MG63 (cell line): ENCODE data around the gene ZFHX3. TPM values are rescaled to one million over a fixed set of nuclear protein-coding genes. Genes with fewer than 3 reads are reported as not detected.

Experiments used
- DNase-seq: peaks from one replicate; pipeline ENCODE4 v3.0.0-alpha.2; 2020
- H3K27me3 ChIP-seq: fragments of 250-450 bp; sonication (Bioruptor Pico); 2 replicates; pipeline ENCODE4 v1.5.1; 2020; ENCODE audit warnings: mild to moderate bottlenecking, moderate library complexity
- H3K36me3 ChIP-seq: fragments of 250-450 bp; sonication (Bioruptor Pico); 2 replicates; pipeline ENCODE4 v1.5.1; 2020; ENCODE audit warnings: mild to moderate bottlenecking, moderate library complexity
- H3K4me3 ChIP-seq: fragments of 250-450 bp; sonication (Bioruptor Pico); 2 replicates; pipeline ENCODE4 v1.5.1; 2020; ENCODE audit warnings: mild to moderate bottlenecking, moderate library complexity
- H3K9me3 ChIP-seq: fragments of 250-450 bp; sonication (Bioruptor Pico); 2 replicates; pipeline ENCODE4 v1.5.1; 2020; ENCODE audit warnings: mild to moderate bottlenecking, moderate library complexity
- total RNA-seq: library from RNA; depleted of rRNA; stranded (reverse); fragments of >200 nt; shearing (Covaris generic); gene quantifications from 2 replicates; pipeline ENCODE4 v1.2.3, GENCODE V29; 2014; ENCODE audit warnings: low replicate concordance

ZFHX3 gene
- total RNA-seq, 1 experiment from 2014 or later = 0.89 TPM

GRCh38 chr16:72962347-72962746 is 85.6 kb downstream of the ZFHX3 start:
- no peaks in the 10 kb centered on the region for H3K9me3 ChIP-seq

GRCh38 chr16:72961863-72962262 is 86.1 kb downstream of the ZFHX3 start:
- no peak for DNase-seq
- no peak overlapping the region for H3K4me3 ChIP-seq

More at GRCh38 chr16:72962347-72962746, 85.6 kb downstream of the ZFHX3 start:
- H3K36me3 ChIP-seq = no peaks in the 10 kb centered on the region
- no peak for DNase-seq
- H3K27me3 ChIP-seq = no peaks in the 10 kb centered on the region
- H3K4me3 ChIP-seq = no peak overlapping the region

GRCh38 chr16:72961115-72961832 is 86.7 kb downstream of the ZFHX3 start:
- Histone ChIP-seq H3K27me3 (no peaks in the 10 kb centered on the region), H3K36me3 (no peaks in the 10 kb centered on the region), H3K9me3 (no peaks in the 10 kb centered on the region), H3K4me3 (no peak overlapping the region)
- DNase-seq = no peak

More at GRCh38 chr16:72961863-72962262, 86.1 kb downstream of the ZFHX3 start:
- Histone ChIP-seq H3K27me3 (no peaks in the 10 kb centered on the region), H3K9me3 (no peaks in the 10 kb centered on the region), H3K36me3 (no peaks in the 10 kb centered on the region)

GRCh38 chr16:72960101-72960500 is 87.8 kb downstream of the ZFHX3 start:
- no peak for DNase-seq
- no peaks in the 10 kb centered on the region for H3K9me3 ChIP-seq
- no peaks in the 10 kb centered on the region for H3K36me3 ChIP-seq
- no peak overlapping the region for H3K4me3 ChIP-seq
- no peaks in the 10 kb centered on the region for H3K27me3 ChIP-seq

- no peaks in the 10 kb centered on the region for H3K27me3 ChIP-seq
- no peaks in the 10 kb centered on the region for H3K9me3 ChIP-seq
- no peak for DNase-seq
- H3K36me3 ChIP-seq = no peaks in the 10 kb centered on the region
- H3K4me3 ChIP-seq = no peak overlapping the region
Observed at GRCh38 chr16:72959301-72959996, 88.5 kb downstream of the ZFHX3 start.

- Histone ChIP-seq H3K36me3 (no peaks in the 10 kb centered on the region), H3K27me3 (no peaks in the 10 kb centered on the region), H3K9me3 (no peaks in the 10 kb centered on the region), H3K4me3 (no peak overlapping the region)
- no peak for DNase-seq
Observed at GRCh38 chr16:72958522-72959076, 89.3 kb downstream of the ZFHX3 start.

GRCh38 chr16:72957303-72958277 is 90.3 kb downstream of the ZFHX3 start:
- no peak for DNase-seq
- H3K27me3 ChIP-seq = no peaks in the 10 kb centered on the region
- no peak overlapping the region for H3K4me3 ChIP-seq
- H3K36me3 ChIP-seq = no peaks in the 10 kb centered on the region
- no peaks in the 10 kb centered on the region for H3K9me3 ChIP-seq

- Histone ChIP-seq H3K9me3 (no peaks in the 10 kb centered on the region), H3K4me3 (no peak overlapping the region), H3K27me3 (no peaks in the 10 kb centered on the region), H3K36me3 (no peaks in the 10 kb centered on the region)
- DNase-seq = no peak
Observed at GRCh38 chr16:72956124-72957064, 91.5 kb downstream of the ZFHX3 start.

- H3K9me3 ChIP-seq = no peaks in the 10 kb centered on the region
- no peak for DNase-seq
- no peak overlapping the region for H3K4me3 ChIP-seq
- no peaks in the 10 kb centered on the region for H3K27me3 ChIP-seq
- no peaks in the 10 kb centered on the region for H3K36me3 ChIP-seq
Observed at GRCh38 chr16:72952811-72953271, 95.1 kb downstream of the ZFHX3 start.

- no peaks in the 10 kb centered on the region for H3K36me3 ChIP-seq
- no peak for DNase-seq
- H3K4me3 ChIP-seq = no peak overlapping the region
- H3K27me3 ChIP-seq = no peaks in the 10 kb centered on the region
- no peaks in the 10 kb centered on the region for H3K9me3 ChIP-seq
Observed at GRCh38 chr16:72952404-72952803, 95.5 kb downstream of the ZFHX3 start.

- Histone ChIP-seq H3K4me3 (no peak overlapping the region), H3K27me3 (no peaks in the 10 kb centered on the region), H3K36me3 (no peaks in the 10 kb centered on the region), H3K9me3 (no peaks in the 10 kb centered on the region)
- no peak for DNase-seq
Observed at GRCh38 chr16:72951916-72952315, 96.0 kb downstream of the ZFHX3 start.

GRCh38 chr16:72950669-72951068 is 97.3 kb downstream of the ZFHX3 start:
- H3K36me3 ChIP-seq = no peaks in the 10 kb centered on the region
- no peak for DNase-seq
- H3K4me3 ChIP-seq = no peak overlapping the region
- H3K27me3 ChIP-seq = no peaks in the 10 kb centered on the region
- H3K9me3 ChIP-seq = no peaks in the 10 kb centered on the region

GRCh38 chr16:72948238-72948829 is 99.6 kb downstream of the ZFHX3 start:
- Histone ChIP-seq H3K27me3 (no peaks in the 10 kb centered on the region), H3K4me3 (no peak overlapping the region), H3K9me3 (no peaks in the 10 kb centered on the region), H3K36me3 (no peaks in the 10 kb centered on the region)
- DNase-seq = no peak

- no peak overlapping the region for H3K4me3 ChIP-seq
- no peak for DNase-seq
- no peaks in the 10 kb centered on the region for H3K9me3 ChIP-seq
- no peaks in the 10 kb centered on the region for H3K27me3 ChIP-seq
- H3K36me3 ChIP-seq = no peaks in the 10 kb centered on the region
Observed at GRCh38 chr16:72947379-72948237, 100.3 kb downstream of the ZFHX3 start.
